HUDEP-2 (cell line): ENCODE results near the gene RBL2.
"Not testable (repeated sequence)": the region's sequence is repeated elsewhere in the genome, so short reads cannot be mapped to it uniquely, and the experiment has no call there.

Experiments used
- DNase-seq, 76 experiments: peaks; one replicate each; lab custom pipeline; 2025; ENCODE audit not compliant: unreplicated experiment in 76 of 76; lab: John Stamatoyannopoulos, UW

Gene RBL2

DNA sequence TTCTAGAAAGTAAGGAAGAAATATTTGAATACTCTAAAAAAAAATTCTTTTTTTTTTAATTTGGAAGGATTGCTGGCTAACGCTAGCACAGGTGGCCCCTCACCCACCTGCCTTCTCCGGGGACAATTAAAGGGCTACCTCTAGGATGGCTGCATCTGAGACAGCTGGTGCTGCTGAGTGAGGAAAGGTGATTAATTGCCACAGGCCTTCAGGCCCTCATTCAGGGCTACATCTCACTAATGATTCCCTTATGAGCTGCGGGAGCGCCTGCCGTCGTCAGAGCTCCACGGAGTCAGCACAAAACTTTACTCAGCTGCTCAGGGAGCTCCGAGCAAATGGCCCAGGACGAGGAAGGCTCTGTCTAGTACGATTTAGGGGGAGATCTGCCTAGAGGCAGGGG, 95.8 kb downstream of the RBL2 start:
- DNase-seq, result no peak

DNA sequence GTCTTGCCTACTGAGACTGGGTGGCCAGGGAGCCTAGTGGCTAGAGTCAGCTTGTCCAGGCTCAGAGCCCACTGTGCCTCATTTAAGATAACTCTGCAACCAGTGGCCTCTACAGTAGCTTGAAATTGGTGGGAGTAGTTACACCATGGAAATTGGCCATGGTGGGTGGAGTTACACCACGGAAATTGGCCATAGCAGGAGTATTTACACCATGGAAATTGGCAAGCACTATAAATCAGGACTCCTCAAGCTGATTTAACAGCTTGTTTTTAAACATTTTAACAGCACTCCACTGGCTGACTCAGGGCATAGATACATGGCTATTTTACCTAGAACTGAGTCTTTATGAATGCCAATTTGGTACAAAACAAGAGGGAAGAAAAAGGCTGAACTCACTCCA, 96.5 kb downstream of the RBL2 start:
- DNase-seq, result no peak

DNA sequence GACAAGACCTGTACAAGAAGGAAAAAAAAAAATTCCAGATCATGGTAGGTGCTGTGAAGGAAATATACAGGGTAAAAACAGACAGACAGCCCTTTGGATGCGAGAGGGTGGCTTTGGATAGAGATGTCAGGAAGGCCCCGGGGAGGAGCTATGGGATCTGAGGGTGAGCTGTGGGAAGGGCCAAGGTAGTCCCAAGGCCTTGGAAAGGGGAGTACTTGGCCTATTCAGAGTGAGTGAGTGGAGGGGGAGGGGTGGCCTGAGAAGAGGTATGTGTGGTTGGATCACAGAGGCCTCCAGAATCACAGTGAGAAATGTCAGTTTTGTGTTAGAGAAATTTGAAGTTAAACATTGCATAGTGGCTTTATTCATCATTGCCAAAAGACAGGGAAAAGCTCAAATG, 99.9 kb downstream of the RBL2 start:
- no peak for DNase-seq

DNA sequence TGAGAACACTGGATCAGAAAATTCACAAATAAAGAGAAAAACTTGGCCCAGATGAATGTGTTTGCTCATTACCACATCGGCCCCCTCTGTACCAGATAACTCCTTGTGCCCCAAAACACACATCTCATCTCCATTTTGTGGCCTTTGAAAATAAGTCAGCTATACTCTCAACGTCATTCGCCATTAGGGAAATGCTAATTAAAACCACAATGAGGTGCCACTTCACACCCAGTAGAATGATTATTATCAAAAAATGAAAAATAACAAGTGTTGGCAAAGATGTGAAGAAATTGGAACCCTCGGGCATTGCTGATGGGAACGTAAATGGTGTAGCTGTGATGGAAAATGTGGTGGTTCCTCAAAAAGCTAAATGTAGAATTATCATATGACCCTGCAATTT, 103.4 kb downstream of the RBL2 start:
- DNase-seq, result no peak

DNA sequence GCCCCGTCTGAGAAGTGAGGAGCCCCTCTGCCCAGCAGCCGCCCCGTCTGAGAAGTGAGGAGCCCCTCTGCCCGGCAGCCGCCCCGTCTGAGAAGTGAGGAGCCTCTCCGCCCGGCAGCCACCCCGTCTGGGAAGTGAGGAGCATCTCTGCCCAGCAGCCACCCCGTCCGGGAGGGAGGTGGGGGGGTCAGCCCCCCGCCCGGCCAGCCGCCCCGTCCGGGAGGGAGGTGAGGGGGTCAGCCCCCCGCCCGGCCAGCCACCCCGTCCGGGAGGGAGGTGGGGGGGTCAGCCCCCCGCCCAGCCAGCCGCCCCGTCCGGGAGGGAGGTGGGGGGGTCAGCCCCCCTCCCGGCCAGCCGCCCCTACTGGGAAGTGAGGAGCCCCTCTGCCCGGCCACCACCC, 105.1 kb downstream of the RBL2 start:
- not testable (repeated sequence) for DNase-seq

DNA sequence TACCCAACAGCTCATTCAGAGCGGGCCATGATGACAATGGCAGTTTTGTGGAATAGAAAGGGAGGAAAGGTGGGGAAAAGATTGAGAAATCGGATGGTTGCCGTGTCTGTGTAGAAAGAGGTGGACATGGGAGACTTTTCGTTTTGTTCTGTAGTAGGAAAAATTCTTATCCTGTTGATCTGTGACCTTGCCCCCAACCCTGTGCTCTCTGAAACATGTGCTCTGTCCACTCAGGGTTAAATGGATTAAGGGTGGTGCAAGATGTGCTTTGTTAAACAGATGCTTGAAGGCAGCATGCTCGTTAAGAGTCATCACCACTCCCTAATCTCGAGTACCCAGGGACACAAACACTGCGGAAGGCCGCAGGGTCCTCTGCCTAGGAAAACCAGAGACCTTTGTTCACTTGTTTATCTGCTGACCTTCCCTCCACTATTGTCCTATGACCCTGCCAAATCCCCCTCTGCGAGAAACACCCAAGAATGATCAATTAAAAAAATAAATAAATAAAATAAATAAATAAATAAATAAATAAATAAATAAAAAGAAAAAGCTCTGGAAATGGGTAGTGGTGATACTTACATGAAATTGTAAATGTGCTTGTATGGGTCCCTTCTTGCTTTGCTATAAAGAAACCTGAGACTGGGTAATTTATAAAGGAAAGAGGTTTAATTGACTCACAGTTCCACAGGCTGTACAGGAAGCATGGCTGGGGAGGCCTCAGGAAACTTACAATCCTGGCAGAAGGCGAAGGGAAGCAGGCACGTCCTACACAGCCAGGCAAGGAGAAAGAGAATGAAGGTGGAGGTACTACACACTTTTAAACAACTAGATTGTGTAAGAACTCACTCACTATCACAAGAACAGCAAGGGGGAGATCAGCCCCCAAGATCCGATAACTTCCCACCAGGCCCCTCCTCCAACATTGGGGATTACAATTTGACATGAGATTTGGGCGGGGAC, 105.8 kb downstream of the RBL2 start:
- not testable (repeated sequence) for DNase-seq
